ENCODE results near the gene DIS3L2.

DIS3L2 gene

GRCh38 chr2:232238108-232238507, 276.6 kb downstream of the DIS3L2 start:
- no peak for DNase-seq

GRCh38 chr2:232238596-232238995, 277.1 kb downstream of the DIS3L2 start:
- DNase-seq, result no peak

- no peak for DNase-seq
Measured at GRCh38 chr2:232239951-232240681, 278.6 kb downstream of the DIS3L2 start.

- no peak for DNase-seq
Measured at GRCh38 chr2:232240906-232241305, 279.4 kb downstream of the DIS3L2 start.

- DNase-seq, result no peak
Measured at GRCh38 chr2:232242316-232242715, 280.8 kb downstream of the DIS3L2 start.

- DNase-seq, result no peak
Measured at GRCh38 chr2:232245111-232245510, 283.6 kb downstream of the DIS3L2 start.

GRCh38 chr2:232246245-232246644, 284.7 kb downstream of the DIS3L2 start:
- DNase-seq, result no peak

GRCh38 chr2:232249096-232249495, 287.6 kb downstream of the DIS3L2 start:
- no peak for DNase-seq

GRCh38 chr2:232250246-232251175, 289.0 kb downstream of the DIS3L2 start:
- no peak for DNase-seq

- no peak for DNase-seq
Measured at GRCh38 chr2:232255033-232255432, 293.5 kb downstream of the DIS3L2 start.

- DNase-seq, result no peak
Measured at GRCh38 chr2:232260075-232260474, 298.6 kb downstream of the DIS3L2 start.

GRCh38 chr2:232261776-232262175, 300.3 kb downstream of the DIS3L2 start:
- DNase-seq, result no peak

- DNase-seq, result no peak
Measured at GRCh38 chr2:232263295-232263694, 301.8 kb downstream of the DIS3L2 start.

GRCh38 chr2:232264081-232264480, 302.6 kb downstream of the DIS3L2 start:
- no peak for DNase-seq

- DNase-seq, result no peak
Measured at GRCh38 chr2:232265329-232265728, 303.8 kb downstream of the DIS3L2 start.

GRCh38 chr2:232268636-232269165, 307.2 kb downstream of the DIS3L2 start:
- DNase-seq, result no peak

- DNase-seq, result no peak
Measured at GRCh38 chr2:232269867-232270266, 308.4 kb downstream of the DIS3L2 start.

GRCh38 chr2:232273903-232274643, 312.6 kb downstream of the DIS3L2 start:
- no peak for DNase-seq

GRCh38 chr2:232275670-232276069, 314.2 kb downstream of the DIS3L2 start:
- DNase-seq, result no peak

- DNase-seq, result no peak
Measured at GRCh38 chr2:232276084-232276732, 314.7 kb downstream of the DIS3L2 start.

GRCh38 chr2:232276733-232277313, 315.3 kb downstream of the DIS3L2 start:
- DNase-seq, result no peak

- no peak for DNase-seq
Measured at GRCh38 chr2:232278534-232278933, 317.0 kb downstream of the DIS3L2 start.
